H9 (cell line): ENCODE data around the gene PRR11. TPM values are rescaled to one million over a fixed set of nuclear protein-coding genes. Genes with fewer than 3 reads are reported as not detected.

Experiments used
- DNase-seq: peaks from one replicate; pipeline ENCODE4 v3.0.0-alpha.2; 2017
- H2AFZ ChIP-seq: one replicate; pipeline ENCODE4 v1.6.1; 2013; ENCODE audit warnings: mild to moderate bottlenecking, low read length, control low read depth, moderate library complexity
- H2AK5ac ChIP-seq: 2 replicates; pipeline ENCODE4 v1.6.1; 2013; ENCODE audit warnings: low read length, control low read depth, mixed read lengths; ENCODE audit not compliant: insufficient read length
- H2BK120ac ChIP-seq: one replicate; pipeline ENCODE4 v1.6.1; 2013; ENCODE audit warnings: low read depth, mild to moderate bottlenecking, low read length, control low read depth, inconsistent platforms; ENCODE audit not compliant: poor library complexity, severe bottlenecking
- H2BK12ac ChIP-seq: 2 replicates; pipeline ENCODE4 v1.6.1; 2013; ENCODE audit warnings: low read length, control low read depth, mixed read lengths, low read depth; ENCODE audit not compliant: insufficient read length
- H2BK15ac ChIP-seq: 2 replicates; pipeline ENCODE4 v1.6.1; 2013; ENCODE audit warnings: low read depth, low read length, control low read depth
- H2BK20ac ChIP-seq: one replicate; pipeline ENCODE4 v1.6.1; 2013; ENCODE audit warnings: low read depth, mild to moderate bottlenecking, low read length, control low read depth, inconsistent platforms; ENCODE audit not compliant: poor library complexity, severe bottlenecking
- H2BK5ac ChIP-seq: 2 replicates; pipeline ENCODE4 v1.6.1; 2013; ENCODE audit warnings: low read length, control low read depth, mixed read lengths; ENCODE audit not compliant: insufficient read length
- H3K14ac ChIP-seq: 2 replicates; pipeline ENCODE4 v1.6.1; 2013; ENCODE audit warnings: low read length, control low read depth; ENCODE audit not compliant: insufficient read depth
- H3K18ac ChIP-seq: 2 replicates; pipeline ENCODE4 v1.6.1; 2013; ENCODE audit warnings: low read depth, mild to moderate bottlenecking, mixed read lengths, low read length, control low read depth; ENCODE audit not compliant: insufficient read length
- H3K23ac ChIP-seq: 2 replicates; pipeline ENCODE4 v1.6.1; 2013; ENCODE audit warnings: low read length, control low read depth, mixed read lengths, low read depth; ENCODE audit not compliant: insufficient read length
- H3K23me2 ChIP-seq: 2 replicates; pipeline ENCODE4 v1.6.1; 2013; ENCODE audit warnings: low read depth, mild to moderate bottlenecking, mixed read lengths, low read length, control low read depth; ENCODE audit not compliant: insufficient read length, poor library complexity, severe bottlenecking
- H3K27ac ChIP-seq: 2 replicates; pipeline ENCODE4 v1.5.1; 2013; ENCODE audit warnings: low read length, control low read depth, mixed read lengths, low read depth; ENCODE audit not compliant: insufficient read length
- H3K27me3 ChIP-seq: 2 replicates; pipeline ENCODE4 v1.6.1; 2013; ENCODE audit warnings: low read length, control low read depth, inconsistent platforms; ENCODE audit not compliant: insufficient read depth
- H3K4ac ChIP-seq: 2 replicates; pipeline ENCODE4 v1.6.1; 2013; ENCODE audit warnings: low read depth, mild to moderate bottlenecking, control low read depth, inconsistent platforms, low read length, moderate library complexity
- H3K4me1 ChIP-seq: 2 replicates; pipeline ENCODE4 v1.6.1; 2013; ENCODE audit warnings: low read length, control low read depth, inconsistent platforms; ENCODE audit not compliant: insufficient read depth
- H3K4me2 ChIP-seq: 2 replicates; pipeline ENCODE4 v1.6.1; 2013; ENCODE audit warnings: low read length, control low read depth, mixed read lengths; ENCODE audit not compliant: insufficient read length, insufficient read depth
- H3K56ac ChIP-seq: 2 replicates; pipeline ENCODE4 v1.6.1; 2013; ENCODE audit warnings: low read depth, mild to moderate bottlenecking, mixed read lengths, low read length, control low read depth; ENCODE audit not compliant: insufficient read length
- H3K79me1 ChIP-seq: 2 replicates; pipeline ENCODE4 v1.6.1; 2013; ENCODE audit warnings: low read depth, mild to moderate bottlenecking, moderate library complexity, low read length, control low read depth, inconsistent platforms; ENCODE audit not compliant: insufficient read depth, poor library complexity, severe bottlenecking
- H3K79me2 ChIP-seq: 2 replicates; pipeline ENCODE4 v1.6.1; 2013; ENCODE audit warnings: low read length, control low read depth, inconsistent platforms; ENCODE audit not compliant: insufficient read depth
- H3K9ac ChIP-seq: 2 replicates; pipeline ENCODE4 v1.6.1; 2013; ENCODE audit warnings: low read length, control low read depth, mixed read lengths; ENCODE audit not compliant: insufficient read length; ENCODE audit errors: extremely low read depth
- H3K9me3 ChIP-seq: one replicate; pipeline ENCODE4 v1.6.1; 2013; ENCODE audit warnings: low read depth, low read length, inconsistent platforms; ENCODE audit not compliant: control insufficient read depth
- H3T11ph ChIP-seq: one replicate; pipeline ENCODE4 v1.6.1; 2013; ENCODE audit warnings: mild to moderate bottlenecking, low read length, control low read depth, inconsistent platforms
- H4K20me1 ChIP-seq: one replicate; pipeline ENCODE4 v1.6.1; 2013; ENCODE audit not compliant: control insufficient read depth, insufficient read length, insufficient read depth
- H4K5ac ChIP-seq: 2 replicates; pipeline ENCODE4 v1.6.1; 2013; ENCODE audit warnings: low read depth, mild to moderate bottlenecking, mixed read lengths, low read length, control low read depth; ENCODE audit not compliant: insufficient read length
- H4K8ac ChIP-seq: replicated peaks from 2 replicates; pipeline ENCODE4 v1.6.1; 2013; ENCODE audit warnings: low read length, control low read depth, mixed read lengths, low read depth; ENCODE audit not compliant: insufficient read length
- H4K91ac ChIP-seq: 2 replicates; pipeline ENCODE4 v1.6.1; 2013; ENCODE audit warnings: low read depth, mild to moderate bottlenecking, moderate library complexity, mixed read lengths, low read length, control low read depth; ENCODE audit not compliant: insufficient read length
- H3K27ac Mint-ChIP-seq, 3 experiments: 2 replicates in 2 of 3; 3 replicates in 1 of 3; pipeline ENCODE4 v1.8.0; 2020 to 2021; ENCODE audit warnings: mixed read lengths in 3 of 3, mild to moderate bottlenecking in 1 of 3, moderate library complexity in 1 of 3
- H3K27me3 Mint-ChIP-seq: 2 replicates; pipeline ENCODE4 v1.8.0; 2021; ENCODE audit warnings: low read depth, mild to moderate bottlenecking, moderate library complexity, mixed read lengths
- H3K36me3 Mint-ChIP-seq, 3 experiments: 2 replicates in 2 of 3; 3 replicates in 1 of 3; pipeline ENCODE4 v1.8.0; 2020 to 2021; ENCODE audit warnings: low read depth in 3 of 3, mixed read lengths in 3 of 3; ENCODE audit not compliant: insufficient read depth in 1 of 3
- H3K4me1 Mint-ChIP-seq, 2 experiments: 2 replicates each; pipeline ENCODE4 v1.8.0; 2020; ENCODE audit warnings: mixed read lengths in 2 of 2
- H3K4me3 Mint-ChIP-seq, 2 experiments: 2 replicates in 1 of 2; 3 replicates in 1 of 2; pipeline ENCODE4 v1.8.0; 2020 to 2021; ENCODE audit warnings: mild to moderate bottlenecking in 2 of 2, mixed read lengths in 2 of 2, moderate library complexity in 1 of 2
- H3K9me3 Mint-ChIP-seq, 2 experiments: 2 replicates in 1 of 2; 3 replicates in 1 of 2; pipeline ENCODE4 v1.8.0; 2020; ENCODE audit warnings: mild to moderate bottlenecking in 2 of 2, mixed read lengths in 2 of 2, moderate library complexity in 1 of 2
- WGBS: extraction: QIAGEN DNeasy Blood & Tissue Kit; methylation state at CpG from one replicate; pipeline ENCODE4 v1.1.7; 2013; ENCODE audit warnings: missing lambda C conversion rate, low lambda C conversion rate, mixed read lengths; ENCODE audit not compliant: insufficient read length; ENCODE audit errors: extremely low coverage; 5-methylcytosine and 5-hydroxymethylcytosine counted together
- total RNA-seq: library from RNA; stranded (reverse); gene quantifications from 2 replicates; pipeline ENCODE4 v1.2.1, GENCODE V29; 2021
- TF ChIP-seq, protein P1 (sequence below): fragments of 200-600 bp; sonication (generic); conservative IDR thresholded peaks from 3 replicates; pipeline ENCODE4 v1.8.0; 2021; ENCODE audit warnings: antibody characterized with exemption, mild to moderate bottlenecking

Gene PRR11
- total RNA-seq, 1 experiment from 2014 or later: 70.7 TPM

- no peak overlapping the region for H3K4me2 ChIP-seq
- 100% methylated on average over 1 of the region's 3 CpGs for WGBS
- no peaks in the 10 kb centered on the region for H3K79me2 ChIP-seq
- H2BK15ac ChIP-seq: no peak overlapping the region
- H3K56ac ChIP-seq: no peak overlapping the region
- no peak overlapping the region for H2BK120ac ChIP-seq
- H3K36me3 Mint-ChIP-seq: peaks cover 16 to 49% (median 48%) of the 10 kb centered on the region in 3 experiments; a peak in 6 of 7 replicates
- no peaks in the 10 kb centered on the region for H3K4me1 Mint-ChIP-seq
- no peak overlapping the region for H3T11ph ChIP-seq
- no peak overlapping the region for H2BK20ac ChIP-seq
- H2AK5ac ChIP-seq: no peak overlapping the region
- H3K79me1 ChIP-seq: peaks cover 5% of the 10 kb centered on the region
- no peaks in the 10 kb centered on the region for H3K4me1 ChIP-seq
- DNase-seq: no peak
- no peaks in the 10 kb centered on the region for H3K9me3 ChIP-seq
- H3K18ac ChIP-seq: no peak overlapping the region
- no peaks in the 10 kb centered on the region for H4K20me1 ChIP-seq
- H3K4ac ChIP-seq: no peak overlapping the region
- H3K9me3 Mint-ChIP-seq: no peaks in the 10 kb centered on the region
- no peak overlapping the region; a peak in 1 of 7 replicates for H3K27ac Mint-ChIP-seq
- no peaks in the 10 kb centered on the region for H3K27me3 Mint-ChIP-seq
- H3K4me3 Mint-ChIP-seq: no peak overlapping the region
- no peak overlapping the region for H4K5ac ChIP-seq
- no peak overlapping the region for H4K91ac ChIP-seq
- no peak overlapping the region for H4K8ac ChIP-seq
- no peak overlapping the region for H3K14ac ChIP-seq
- H2BK12ac ChIP-seq: no peak overlapping the region
- H3K27ac ChIP-seq: no peak overlapping the region
- no peak overlapping the region for H2BK5ac ChIP-seq
- no peaks in the 10 kb centered on the region for H3K23me2 ChIP-seq
- H3K27me3 ChIP-seq: no peaks in the 10 kb centered on the region
- TF ChIP-seq, protein P1, sequence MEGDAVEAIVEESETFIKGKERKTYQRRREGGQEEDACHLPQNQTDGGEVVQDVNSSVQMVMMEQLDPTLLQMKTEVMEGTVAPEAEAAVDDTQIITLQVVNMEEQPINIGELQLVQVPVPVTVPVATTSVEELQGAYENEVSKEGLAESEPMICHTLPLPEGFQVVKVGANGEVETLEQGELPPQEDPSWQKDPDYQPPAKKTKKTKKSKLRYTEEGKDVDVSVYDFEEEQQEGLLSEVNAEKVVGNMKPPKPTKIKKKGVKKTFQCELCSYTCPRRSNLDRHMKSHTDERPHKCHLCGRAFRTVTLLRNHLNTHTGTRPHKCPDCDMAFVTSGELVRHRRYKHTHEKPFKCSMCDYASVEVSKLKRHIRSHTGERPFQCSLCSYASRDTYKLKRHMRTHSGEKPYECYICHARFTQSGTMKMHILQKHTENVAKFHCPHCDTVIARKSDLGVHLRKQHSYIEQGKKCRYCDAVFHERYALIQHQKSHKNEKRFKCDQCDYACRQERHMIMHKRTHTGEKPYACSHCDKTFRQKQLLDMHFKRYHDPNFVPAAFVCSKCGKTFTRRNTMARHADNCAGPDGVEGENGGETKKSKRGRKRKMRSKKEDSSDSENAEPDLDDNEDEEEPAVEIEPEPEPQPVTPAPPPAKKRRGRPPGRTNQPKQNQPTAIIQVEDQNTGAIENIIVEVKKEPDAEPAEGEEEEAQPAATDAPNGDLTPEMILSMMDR: no peak
- H3K9ac ChIP-seq: no peak overlapping the region
- no peak overlapping the region for H3K23ac ChIP-seq
- no peak overlapping the region for H2AFZ ChIP-seq
Observed at GRCh38 chr17:59126809-59127417, 28.6 kb upstream of the PRR11 start.
